ENCODE data around the gene NMRK2. TPM values are rescaled to one million over a fixed set of nuclear protein-coding genes. Genes with fewer than 3 reads are reported as not detected.

The NMRK2 gene
- total RNA-seq, 4 donors from 2014 or later: 0.39 to 2.1 (median 0.69) TPM; not detected in 1

DNA sequence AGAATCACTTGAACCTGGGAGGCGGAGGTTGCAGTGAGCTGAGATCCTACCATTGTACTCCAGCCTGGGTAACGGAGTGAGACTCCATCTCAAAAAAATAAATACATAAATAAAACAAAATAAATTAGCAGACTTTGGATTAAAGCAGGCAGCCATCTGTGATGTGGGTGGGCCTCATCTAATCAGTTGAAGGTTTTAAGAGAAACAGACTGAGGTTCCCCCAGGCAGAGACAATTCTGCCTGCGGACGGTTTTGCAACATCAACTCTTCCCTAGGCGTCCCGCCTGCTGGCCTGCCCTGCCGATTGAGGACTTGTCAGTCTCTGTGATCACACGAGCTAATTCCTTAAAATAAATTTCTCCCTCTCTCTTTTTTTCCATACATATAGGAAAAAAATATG lies 28.6 kb upstream of the NMRK2 start:
- intact Hi-C loops (cut with DNase I): no loop called here
- TF ChIP-seq EP300 (IDR thresholded peaks at IDR 0.05): no peak
- TF ChIP-seq POLR2A (IDR thresholded peaks at IDR 0.05; ENCODE audit: low read depth): no peak
- Histone ChIP-seq H3K4me1 (peaks cover 0 to 14% (median 13%) of the 10 kb centered on the region in 4 donors), H3K36me3 (no peaks in the 10 kb centered on the region), H3K9me3 (no peaks in the 10 kb centered on the region), H3K27ac (replicated peaks in 1 of 4) (no peak overlapping the region), H3K27me3 (peaks cover 0 to 29% (median 0%) of the 10 kb centered on the region in 4 donors), H3K4me3 (no peak overlapping the region)
- 90% methylated on average over 8 of the region's 8 CpGs for WGBS
- no peak for DNase-seq (ENCODE audit: extremely low spot score)

DNA sequence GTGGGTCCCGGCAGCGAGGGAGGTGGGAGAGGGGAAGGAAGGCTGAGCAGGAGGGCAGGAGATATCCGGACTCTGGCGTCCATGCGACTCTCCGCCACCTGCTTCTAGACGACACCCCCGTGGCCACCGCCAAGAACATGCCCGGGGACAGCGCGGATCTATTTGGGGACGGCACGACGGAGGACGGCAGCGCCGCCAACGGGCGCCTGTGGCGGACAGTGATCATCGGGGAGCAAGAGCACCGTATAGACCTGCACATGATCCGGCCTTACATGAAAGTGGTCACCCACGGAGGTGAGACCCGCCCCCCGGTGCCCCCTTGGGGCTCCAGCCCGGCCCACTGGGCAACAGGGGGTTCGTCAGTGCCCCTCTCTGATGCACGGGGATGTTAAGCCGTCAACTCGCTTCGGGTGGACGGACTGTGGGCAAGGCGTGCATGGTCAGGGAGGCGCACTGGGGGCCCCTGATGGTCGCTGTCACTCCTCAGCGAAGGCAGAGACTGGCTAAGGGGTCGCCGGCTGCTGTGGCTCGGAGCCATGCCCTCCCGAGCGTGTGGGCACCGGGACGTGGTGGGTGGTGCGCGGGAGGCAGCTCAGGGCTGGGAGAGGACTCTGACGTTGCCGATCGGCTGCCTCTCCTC lies 25.1 kb upstream of the NMRK2 start:
- no peak for TF ChIP-seq EP300 (IDR thresholded peaks at IDR 0.05)
- TF ChIP-seq POLR2A (IDR thresholded peaks at IDR 0.05; ENCODE audit: low read depth): no peak
- TF ChIP-seq POLR2AphosphoS5 (IDR thresholded peaks at IDR 0.05): no peak
- TF ChIP-seq, protein P1, sequence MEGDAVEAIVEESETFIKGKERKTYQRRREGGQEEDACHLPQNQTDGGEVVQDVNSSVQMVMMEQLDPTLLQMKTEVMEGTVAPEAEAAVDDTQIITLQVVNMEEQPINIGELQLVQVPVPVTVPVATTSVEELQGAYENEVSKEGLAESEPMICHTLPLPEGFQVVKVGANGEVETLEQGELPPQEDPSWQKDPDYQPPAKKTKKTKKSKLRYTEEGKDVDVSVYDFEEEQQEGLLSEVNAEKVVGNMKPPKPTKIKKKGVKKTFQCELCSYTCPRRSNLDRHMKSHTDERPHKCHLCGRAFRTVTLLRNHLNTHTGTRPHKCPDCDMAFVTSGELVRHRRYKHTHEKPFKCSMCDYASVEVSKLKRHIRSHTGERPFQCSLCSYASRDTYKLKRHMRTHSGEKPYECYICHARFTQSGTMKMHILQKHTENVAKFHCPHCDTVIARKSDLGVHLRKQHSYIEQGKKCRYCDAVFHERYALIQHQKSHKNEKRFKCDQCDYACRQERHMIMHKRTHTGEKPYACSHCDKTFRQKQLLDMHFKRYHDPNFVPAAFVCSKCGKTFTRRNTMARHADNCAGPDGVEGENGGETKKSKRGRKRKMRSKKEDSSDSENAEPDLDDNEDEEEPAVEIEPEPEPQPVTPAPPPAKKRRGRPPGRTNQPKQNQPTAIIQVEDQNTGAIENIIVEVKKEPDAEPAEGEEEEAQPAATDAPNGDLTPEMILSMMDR (IDR thresholded peaks at IDR 0.05): no peak
- Histone ChIP-seq H3K4me1 (no peaks in the 10 kb centered on the region), H3K36me3 (no peaks in the 10 kb centered on the region), H3K9me3 (peaks cover 0 to 12% (median 11%) of the 10 kb centered on the region in 4 donors), H3K4me3 (no peak overlapping the region), H3K27ac (replicated peaks in 1 of 4) (no peak overlapping the region), H3K27me3 (peaks cover 0 to 29% (median 0%) of the 10 kb centered on the region in 4 donors)
- intact Hi-C loops (cut with DNase I): no loop called here
- no peak for DNase-seq (ENCODE audit: extremely low spot score)
- 91% methylated on average over 32 of the region's 50 CpGs for WGBS

DNA sequence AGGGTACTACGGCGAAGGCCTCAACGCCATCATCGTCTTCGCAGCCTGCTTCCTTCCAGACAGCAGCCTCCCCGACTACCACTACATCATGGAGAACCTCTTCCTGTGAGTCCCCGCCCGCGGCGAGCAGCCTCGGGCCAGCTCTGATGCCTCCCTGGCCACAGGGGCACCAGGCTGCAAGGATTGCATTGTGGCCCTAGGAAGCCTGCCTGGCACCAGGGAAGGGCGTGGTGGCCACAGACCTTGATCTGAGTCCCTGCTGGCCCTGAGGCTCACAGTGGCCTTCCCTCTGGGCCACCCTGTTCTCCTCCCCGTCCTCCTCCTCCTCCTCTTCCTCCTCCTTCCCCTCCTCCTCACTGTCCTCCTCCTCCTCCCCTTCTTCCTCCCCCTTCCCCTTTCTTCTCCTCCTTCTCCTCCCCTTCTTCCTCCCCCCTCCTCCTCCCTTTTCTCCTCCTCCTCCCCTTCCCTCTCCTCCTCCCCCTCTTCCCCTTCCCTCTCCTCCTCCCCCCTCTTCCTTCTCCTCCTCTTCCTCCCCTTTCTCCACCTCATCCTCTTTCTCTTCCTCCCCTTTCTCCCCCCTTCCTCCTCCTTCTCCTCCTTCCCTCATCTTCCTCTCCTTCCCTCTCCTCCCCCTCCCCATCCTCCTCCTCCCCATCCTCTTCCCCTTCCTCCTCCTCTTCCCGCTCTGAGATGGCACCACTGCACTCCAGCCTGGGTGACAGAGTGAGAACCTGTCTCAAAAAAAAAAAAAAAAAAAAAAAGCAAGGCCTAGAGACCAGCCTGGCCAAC lies 24.4 kb upstream of the NMRK2 start:
- WGBS: 76% methylated on average over 14 of the region's 14 CpGs
- intact Hi-C loops (cut with DNase I): no loop called here

DNA sequence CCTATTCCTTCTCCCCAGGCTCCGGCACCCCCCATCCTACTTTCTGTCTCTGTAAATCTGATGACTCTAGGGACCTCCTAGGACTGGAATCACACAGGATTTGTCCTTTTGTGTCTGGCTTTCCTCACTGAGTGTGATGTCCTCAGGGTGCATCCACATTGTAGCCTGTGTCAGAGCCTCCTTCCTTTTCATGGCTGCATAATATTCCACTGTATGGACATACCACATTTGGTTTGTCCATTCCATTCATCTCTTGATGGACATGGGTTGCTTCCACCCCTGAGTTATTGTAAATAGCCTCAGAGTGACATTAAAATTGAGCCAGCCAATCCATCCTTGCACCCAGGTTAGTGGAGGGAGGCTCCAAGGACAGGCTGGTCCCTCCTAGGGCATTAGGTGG lies 22.8 kb upstream of the NMRK2 start:
- H3K27ac ChIP-seq (replicated peaks in 1 of 4): no peak overlapping the region
- no peak overlapping the region for H3K4me3 ChIP-seq
- no peaks in the 10 kb centered on the region for H3K4me1 ChIP-seq
- peaks cover 0 to 20% (median 0%) of the 10 kb centered on the region in 4 donors for H3K27me3 ChIP-seq
- no peaks in the 10 kb centered on the region for H3K36me3 ChIP-seq
- WGBS: 89% methylated on average over 1 of the region's 1 CpG
- TF ChIP-seq EP300 (IDR thresholded peaks at IDR 0.05) (no peak), POLR2AphosphoS5 (IDR thresholded peaks at IDR 0.05) (no peak), POLR2A (IDR thresholded peaks at IDR 0.05; ENCODE audit: low read depth) (no peak)
- TF ChIP-seq, protein P1 (IDR thresholded peaks at IDR 0.05): no peak
- intact Hi-C loops (cut with DNase I): no loop called here
- no peak for DNase-seq (ENCODE audit: extremely low spot score)
- H3K9me3 ChIP-seq: peaks cover 0 to 12% (median 11%) of the 10 kb centered on the region in 4 donors

More for the DNA sequence above, 24.4 kb upstream of the NMRK2 start:
- TF ChIP-seq, protein P1 (IDR thresholded peaks at IDR 0.05): no peak
- TF ChIP-seq EP300 (IDR thresholded peaks at IDR 0.05) (no peak), POLR2A (IDR thresholded peaks at IDR 0.05; ENCODE audit: low read depth) (no peak), POLR2AphosphoS5 (IDR thresholded peaks at IDR 0.05) (no peak)
- H3K9me3 ChIP-seq: peaks cover 0 to 12% (median 11%) of the 10 kb centered on the region in 4 donors
- peaks cover 0 to 29% (median 0%) of the 10 kb centered on the region in 4 donors for H3K27me3 ChIP-seq
- DNase-seq (ENCODE audit: extremely low spot score): no peak
- H3K4me3 ChIP-seq: no peak overlapping the region
- no peak overlapping the region for H3K27ac ChIP-seq (replicated peaks in 1 of 4)
- no peaks in the 10 kb centered on the region for H3K4me1 ChIP-seq
- no peaks in the 10 kb centered on the region for H3K36me3 ChIP-seq

DNA sequence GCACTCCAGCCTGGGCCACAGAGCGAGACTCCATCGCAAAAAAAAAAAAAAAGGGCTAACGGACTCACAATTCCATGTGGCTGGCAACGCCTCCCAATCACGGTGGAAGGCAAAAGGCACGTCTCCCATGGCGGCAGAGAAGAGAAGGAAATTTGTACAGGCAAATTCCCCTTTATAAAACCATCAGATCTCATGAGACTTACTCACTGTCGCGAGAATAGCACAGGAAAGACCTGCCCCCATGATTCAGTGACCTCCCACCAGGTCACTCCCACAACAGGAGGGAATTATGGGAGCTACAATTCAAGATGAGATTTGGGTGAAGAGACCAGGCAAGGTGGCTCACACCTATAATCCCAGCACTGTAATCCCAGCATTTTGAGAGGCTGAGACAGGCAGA lies 18.7 kb upstream of the NMRK2 start:
- intact Hi-C loops (cut with DNase I): no loop called here
- no peak for DNase-seq (ENCODE audit: extremely low spot score)
- H3K9me3 ChIP-seq: peaks cover 0 to 12% (median 11%) of the 10 kb centered on the region in 4 donors
- no peak overlapping the region for H3K27ac ChIP-seq (replicated peaks in 1 of 4)
- no peaks in the 10 kb centered on the region for H3K4me1 ChIP-seq
- H3K27me3 ChIP-seq: no peaks in the 10 kb centered on the region
- H3K36me3 ChIP-seq: no peaks in the 10 kb centered on the region
- WGBS: 82% methylated on average over 9 of the region's 9 CpGs
- H3K4me3 ChIP-seq: no peak overlapping the region
- TF ChIP-seq POLR2A (IDR thresholded peaks at IDR 0.05; ENCODE audit: low read depth) (no peak), EP300 (IDR thresholded peaks at IDR 0.05) (no peak), POLR2AphosphoS5 (IDR thresholded peaks at IDR 0.05) (no peak)
- TF ChIP-seq, protein P1 (IDR thresholded peaks at IDR 0.05): no peak

All from esophagus muscularis mucosa (tissue), 4 donors.